ENCODE data around the gene BHLHA9. TPM values are rescaled to one million over a fixed set of nuclear protein-coding genes. Genes with fewer than 3 reads are reported as not detected.

Gene BHLHA9
- total RNA-seq, 6 experiments from 2014 or later = not detected

DNA sequence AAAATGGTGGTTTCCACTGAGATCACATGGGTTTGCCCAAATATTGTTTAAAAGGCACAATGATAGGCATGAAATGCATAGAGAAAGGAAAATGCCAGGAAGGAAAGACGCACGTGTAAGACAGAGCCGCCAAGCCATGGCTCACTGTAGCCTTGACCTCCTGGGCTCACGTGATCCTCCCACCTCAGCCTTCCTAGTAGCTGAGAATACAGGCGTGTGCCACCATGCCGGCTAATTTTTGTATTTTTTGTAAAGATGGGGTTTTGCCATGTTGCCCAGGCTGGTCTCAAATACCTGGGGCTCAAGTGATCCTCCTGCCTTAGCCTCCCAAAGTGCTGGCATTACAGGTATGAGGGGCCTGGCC is 4.0 kb downstream of the BHLHA9 start:
- 68% methylated on average over 6 of the region's 6 CpGs for WGBS (ENCODE audit: insufficient coverage, low coverage, low lambda C conversion rate, missing lambda C conversion rate)
- intact Hi-C loops (cut with DNase I) = loop anchor here (10.0 kb wide), 3 partner anchors 51 to 241 kb away; partner anchors contain the start of gene INPP5K (in 1 of the 2)
- no peaks in the 10 kb centered on the region for H3K36me3 ChIP-seq
- H3K27me3 ChIP-seq = no peaks in the 10 kb centered on the region
- no peaks in the 10 kb centered on the region for H3K4me1 ChIP-seq
- no peak overlapping the region for H3K27ac ChIP-seq
- no peak for DNase-seq
- ATAC-seq = no peak
- no peaks in the 10 kb centered on the region for H3K9me3 ChIP-seq
- TF ChIP-seq, protein P1, sequence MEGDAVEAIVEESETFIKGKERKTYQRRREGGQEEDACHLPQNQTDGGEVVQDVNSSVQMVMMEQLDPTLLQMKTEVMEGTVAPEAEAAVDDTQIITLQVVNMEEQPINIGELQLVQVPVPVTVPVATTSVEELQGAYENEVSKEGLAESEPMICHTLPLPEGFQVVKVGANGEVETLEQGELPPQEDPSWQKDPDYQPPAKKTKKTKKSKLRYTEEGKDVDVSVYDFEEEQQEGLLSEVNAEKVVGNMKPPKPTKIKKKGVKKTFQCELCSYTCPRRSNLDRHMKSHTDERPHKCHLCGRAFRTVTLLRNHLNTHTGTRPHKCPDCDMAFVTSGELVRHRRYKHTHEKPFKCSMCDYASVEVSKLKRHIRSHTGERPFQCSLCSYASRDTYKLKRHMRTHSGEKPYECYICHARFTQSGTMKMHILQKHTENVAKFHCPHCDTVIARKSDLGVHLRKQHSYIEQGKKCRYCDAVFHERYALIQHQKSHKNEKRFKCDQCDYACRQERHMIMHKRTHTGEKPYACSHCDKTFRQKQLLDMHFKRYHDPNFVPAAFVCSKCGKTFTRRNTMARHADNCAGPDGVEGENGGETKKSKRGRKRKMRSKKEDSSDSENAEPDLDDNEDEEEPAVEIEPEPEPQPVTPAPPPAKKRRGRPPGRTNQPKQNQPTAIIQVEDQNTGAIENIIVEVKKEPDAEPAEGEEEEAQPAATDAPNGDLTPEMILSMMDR (IDR thresholded peaks at IDR 0.05) = no peak
- no peak for TF ChIP-seq POLR2A (IDR thresholded peaks at IDR 0.05)
- H3K4me3 ChIP-seq = no peak overlapping the region

DNA sequence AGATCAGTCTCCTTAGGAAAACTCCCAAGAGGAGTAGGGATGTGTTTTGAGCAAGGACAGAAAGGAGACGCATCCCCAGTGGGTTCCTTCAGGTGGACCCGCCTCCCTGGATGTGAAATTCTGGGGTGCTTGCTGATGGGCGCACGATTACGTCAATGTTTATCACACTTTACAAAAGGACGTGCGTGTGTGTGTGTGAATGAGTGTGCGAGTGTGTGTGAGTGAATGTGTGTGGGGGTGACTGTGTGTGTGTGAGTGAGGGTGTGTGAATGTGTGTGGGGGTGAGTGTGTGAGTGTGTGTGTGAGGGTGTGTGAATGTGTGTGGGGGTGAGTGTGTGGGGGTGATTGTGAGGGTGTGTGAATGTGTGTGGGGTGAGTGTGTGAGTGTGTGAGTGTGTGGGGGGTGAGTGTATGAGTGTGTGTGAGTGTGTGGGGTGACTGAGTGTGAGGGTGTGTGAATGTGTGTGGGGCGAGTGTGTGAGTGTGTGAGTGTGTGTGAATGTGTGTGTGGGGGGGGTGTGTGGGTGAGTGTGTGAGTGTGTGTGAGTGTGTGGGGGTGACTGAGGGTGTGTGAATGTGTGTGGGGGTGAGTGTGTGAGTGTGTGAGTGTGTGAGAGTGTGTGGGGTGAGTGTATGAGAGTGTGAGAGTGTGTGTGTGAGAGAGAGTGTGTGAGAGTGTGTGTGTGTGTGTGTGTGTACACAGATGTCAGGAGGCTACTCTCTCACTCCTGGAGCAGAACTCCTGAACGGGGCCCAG is 5.1 kb downstream of the BHLHA9 start:
- no peak for ATAC-seq
- TF ChIP-seq POLR2A (IDR thresholded peaks at IDR 0.05) = no peak
- TF ChIP-seq, protein P1 (IDR thresholded peaks at IDR 0.05) = no peak
- Histone ChIP-seq H3K9me3 (no peaks in the 10 kb centered on the region), H3K27me3 (no peaks in the 10 kb centered on the region), H3K4me3 (no peak overlapping the region), H3K36me3 (no peaks in the 10 kb centered on the region), H3K27ac (no peak overlapping the region), H3K4me1 (no peaks in the 10 kb centered on the region)
- 71% methylated on average over 9 of the region's 10 CpGs for WGBS (ENCODE audit: insufficient coverage, low coverage, low lambda C conversion rate, missing lambda C conversion rate)
- no peak for DNase-seq
- intact Hi-C loops (cut with DNase I) = loop anchor here (10.0 kb wide), 3 partner anchors 49 to 239 kb away; partner anchors contain the start of gene INPP5K (in 1 of the 2)

DNA sequence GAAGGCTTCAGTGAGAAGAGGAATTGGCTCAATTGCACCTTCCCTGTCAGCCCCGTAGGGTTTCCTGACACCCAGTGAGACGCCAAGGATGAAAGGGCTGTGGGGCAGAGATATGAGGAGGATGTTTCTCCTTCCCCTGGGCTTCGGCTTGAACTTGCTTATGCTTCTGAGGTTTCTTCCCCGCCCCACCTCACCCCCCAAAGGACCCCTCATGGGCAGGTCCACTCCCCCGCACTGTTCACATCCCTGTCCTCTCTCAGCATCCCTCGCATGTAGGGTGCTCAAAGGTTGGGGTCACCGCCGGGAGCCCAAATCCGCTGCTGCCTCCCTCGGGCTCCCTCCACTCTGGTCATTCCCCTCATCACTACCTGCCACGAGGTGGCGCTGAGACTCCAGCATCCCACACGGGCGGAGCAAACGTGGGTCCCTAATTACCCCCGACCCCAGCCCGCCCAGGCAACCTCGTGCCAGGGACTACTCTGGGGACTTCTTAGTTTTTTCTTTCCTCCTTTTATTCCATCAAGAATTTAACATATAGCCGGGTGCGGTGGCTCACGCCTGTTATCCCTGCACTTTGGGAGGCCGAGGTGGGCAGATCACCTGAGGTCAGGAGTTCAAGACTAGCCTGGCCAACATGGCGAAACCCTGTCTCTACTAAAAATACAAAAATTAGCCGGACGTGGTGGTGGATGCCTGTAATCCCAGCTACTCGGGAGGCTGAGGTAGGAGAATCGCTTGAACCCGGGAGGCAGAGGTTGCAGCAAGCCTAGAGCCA is 5.9 kb downstream of the BHLHA9 start:
- WGBS (ENCODE audit: insufficient coverage, low coverage, low lambda C conversion rate, missing lambda C conversion rate) = 11% methylated on average over 23 of the region's 28 CpGs
- H3K9me3 ChIP-seq = no peaks in the 10 kb centered on the region
- intact Hi-C loops (cut with DNase I) = loop anchor here (10.0 kb wide), 3 partner anchors 49 to 239 kb away; partner anchors contain the start of gene INPP5K (in 1 of the 2)
- H3K4me1 ChIP-seq = no peaks in the 10 kb centered on the region
- TF ChIP-seq, protein P1 (IDR thresholded peaks at IDR 0.05) = peak; percentile 57 to 83 (median 81)
- no peak for TF ChIP-seq POLR2A (IDR thresholded peaks at IDR 0.05)
- no peaks in the 10 kb centered on the region for H3K36me3 ChIP-seq
- no peak overlapping the region for H3K4me3 ChIP-seq
- DNase-seq (peak; percentile 67 to 70 (median 68)), ATAC-seq (peak; percentile 67 to 86 (median 80))
- no peaks in the 10 kb centered on the region for H3K27me3 ChIP-seq
- no peak overlapping the region for H3K27ac ChIP-seq

DNA sequence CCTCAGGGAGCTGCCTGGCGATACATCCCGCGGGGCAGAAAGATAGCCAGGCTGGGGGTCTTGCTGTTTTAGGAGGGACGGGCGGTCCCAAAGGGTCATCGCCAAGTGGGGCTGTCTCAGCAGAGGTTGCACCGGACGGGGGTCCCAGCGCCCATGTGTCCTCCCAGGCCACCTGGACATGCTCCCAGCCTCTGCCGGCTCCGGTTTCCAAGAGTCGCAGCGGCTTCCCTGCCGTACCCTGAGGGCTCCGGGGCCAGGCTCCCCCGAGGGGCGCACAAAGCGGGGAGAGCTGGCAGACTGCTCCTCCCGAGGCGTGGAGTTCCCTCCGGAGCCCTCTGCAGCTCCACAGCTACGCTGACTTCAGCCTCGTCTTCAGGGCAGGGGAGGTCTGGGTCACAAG is 10.4 kb downstream of the BHLHA9 start:
- intact Hi-C loops (cut with DNase I) = no loop called here
- Histone ChIP-seq H3K9me3 (no peaks in the 10 kb centered on the region), H3K4me1 (no peaks in the 10 kb centered on the region), H3K27ac (no peak overlapping the region), H3K36me3 (no peaks in the 10 kb centered on the region), H3K4me3 (no peak overlapping the region), H3K27me3 (no peaks in the 10 kb centered on the region)
- ATAC-seq (no peak), DNase-seq (no peak)
- 80% methylated on average over 1 of the region's 23 CpGs for WGBS (ENCODE audit: insufficient coverage, low coverage, low lambda C conversion rate, missing lambda C conversion rate)
- no peak for TF ChIP-seq POLR2A (IDR thresholded peaks at IDR 0.05)

Data from right lobe of liver (tissue), 6 donors.